HG02798 (cell line): ENCODE data around the gene E2F3.

Experiments used
- ATAC-seq: cut with Tn5 transposase; IDR thresholded peaks from one replicate; pipeline ENCODE4 v1.9.1; 2021; ENCODE audit warnings: mild to moderate bottlenecking; ENCODE audit not compliant: unreplicated experiment, poor library complexity

The E2F3 gene

GRCh38 chr6:20400456-20401204, 1.0 kb upstream of the E2F3 start:
- ATAC-seq, result no peak

GRCh38 chr6:20402092-20402341, 338 bp downstream of the E2F3 start:
- no peak for ATAC-seq

- ATAC-seq, result no peak
Observed at GRCh38 chr6:20402342-20403069, 827 bp downstream of the E2F3 start.

- peak; percentile 56 for ATAC-seq
Observed at GRCh38 chr6:20403070-20403765, 1.5 kb downstream of the E2F3 start.

GRCh38 chr6:20403766-20404640, 2.3 kb downstream of the E2F3 start:
- no peak for ATAC-seq

GRCh38 chr6:20404641-20405032, 3.0 kb downstream of the E2F3 start:
- peak; percentile 23 for ATAC-seq

DNA sequence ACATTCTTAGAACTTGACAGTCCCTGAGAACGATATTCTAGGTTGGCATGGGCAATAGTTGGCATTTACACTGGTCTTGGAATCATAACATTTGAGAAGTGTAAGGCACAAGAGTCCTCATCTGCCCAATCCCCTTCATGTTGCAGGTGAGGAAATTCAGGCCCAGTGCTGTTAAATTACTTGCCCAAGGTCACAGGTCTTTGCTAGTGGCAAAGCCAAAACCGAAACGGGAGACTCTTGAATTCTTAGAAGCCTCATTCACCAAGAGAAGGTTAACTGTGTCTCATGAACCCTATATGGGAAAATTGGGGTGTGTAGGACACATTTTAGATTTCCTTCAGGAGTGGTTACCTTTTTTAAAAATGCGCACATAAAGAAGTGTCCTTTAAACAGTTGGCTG, 7.2 kb downstream of the E2F3 start:
- ATAC-seq, result no peak

- peak; percentile 90 for ATAC-seq
Observed at GRCh38 chr6:20409427-20409971, 7.8 kb downstream of the E2F3 start.

DNA sequence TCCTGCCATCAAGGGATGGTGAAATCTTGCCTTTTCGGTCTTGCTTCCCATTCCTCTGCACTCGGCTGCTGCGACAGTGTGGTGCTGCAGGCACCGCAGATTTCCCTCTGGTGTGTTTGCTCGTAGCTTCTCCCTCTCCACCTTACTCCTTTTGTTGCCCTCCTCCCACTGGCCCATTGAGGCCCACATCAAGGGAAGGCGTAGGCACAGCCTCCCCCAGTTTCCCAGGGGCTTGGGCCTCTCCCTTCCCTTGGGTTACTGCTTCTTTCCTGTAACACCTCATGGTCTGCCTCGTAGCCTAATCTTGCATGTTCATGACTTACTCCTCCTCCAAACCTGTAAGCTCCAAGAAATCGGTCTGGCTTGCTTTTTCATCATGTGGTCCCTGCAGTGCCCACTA, 9.9 kb downstream of the E2F3 start:
- ATAC-seq, result no peak

GRCh38 chr6:20411953-20412681, 10.4 kb downstream of the E2F3 start:
- no peak for ATAC-seq

- no peak for ATAC-seq
Observed at GRCh38 chr6:20412682-20413073, 11.0 kb downstream of the E2F3 start.

- no peak for ATAC-seq
Observed at GRCh38 chr6:20413826-20414225, 12.1 kb downstream of the E2F3 start.

- ATAC-seq, result no peak
Observed at GRCh38 chr6:20414711-20415110, 13.0 kb downstream of the E2F3 start.

DNA sequence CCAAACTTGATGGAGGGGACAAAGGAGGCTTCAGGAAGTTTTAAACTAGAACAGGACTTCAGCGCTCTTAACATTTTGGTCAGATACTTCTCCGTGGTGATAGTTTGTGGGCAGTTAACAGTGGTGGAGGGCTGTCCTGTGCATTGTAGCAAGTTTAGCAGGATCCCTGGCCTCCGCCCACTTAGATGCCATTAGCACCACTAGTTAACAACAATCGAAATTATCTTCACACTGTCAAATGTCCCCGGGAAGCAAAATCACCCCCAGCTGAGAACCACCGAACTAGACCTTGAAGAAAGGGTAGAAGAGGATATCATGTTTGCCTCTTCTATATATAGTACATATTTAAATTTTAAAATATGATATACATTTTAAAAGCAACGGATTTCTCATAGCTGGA, 13.6 kb downstream of the E2F3 start:
- no peak for ATAC-seq

GRCh38 chr6:20415712-20416454, 14.2 kb downstream of the E2F3 start:
- no peak for ATAC-seq

- ATAC-seq, result no peak
Observed at GRCh38 chr6:20416567-20417345, 15.1 kb downstream of the E2F3 start.

DNA sequence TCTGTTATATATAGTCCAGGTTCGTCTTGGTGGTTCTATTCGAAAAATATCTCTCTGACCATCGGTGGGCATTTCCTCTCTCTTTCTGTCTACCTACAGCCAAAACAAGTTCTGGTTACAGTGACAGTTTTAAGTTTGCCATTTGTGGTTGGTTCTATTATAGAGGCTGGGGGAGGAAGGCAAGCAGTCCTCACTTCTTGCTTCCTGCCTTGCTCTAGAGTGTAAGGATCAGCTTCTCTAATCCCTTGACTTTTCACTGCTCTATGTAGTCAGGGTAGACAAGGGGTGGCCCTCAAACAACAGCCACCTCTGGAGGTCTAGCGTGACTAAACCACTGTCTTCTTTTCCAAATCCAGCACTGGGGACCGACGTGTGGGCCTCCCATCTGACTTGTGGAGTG, 16.1 kb downstream of the E2F3 start:
- ATAC-seq, result peak; percentile 48
